Measurements from ENCODE around the gene IL1R1. TPM values are rescaled to one million over a fixed set of nuclear protein-coding genes. Genes with fewer than 3 reads are reported as not detected.

Gene IL1R1
- total and polyA plus RNA-seq, 10 of the 15 experiments (the other 5 are each of a cell fraction or from before 2014, with no cell fraction given): 0.17 to 13.2 (median 0.53) TPM

- CTCF ChIA-PET: interaction anchor here (0.5 to 4.4 kb wide), 6 partner anchors 9 to 130 kb away, joined by 3 to 31 read pairs (median 6); no protein-coding TSS in a partner anchor
- Histone ChIP-seq H3K4me2 (ENCODE audit: control insufficient read depth, insufficient read depth) (no peak overlapping the region), H3K4me1 (ENCODE audit: control insufficient read depth, insufficient read depth, low read length) (peaks cover 14% of the 10 kb centered on the region), H3K27me3 (replicated peaks in 1 of 2; ENCODE audit: control insufficient read depth in 2 of 2, insufficient read depth in 2 of 2, low read length in 1 of 2) (no peaks in the 10 kb centered on the region), H4K20me1 (ENCODE audit: control insufficient read depth, insufficient read depth) (no peaks in the 10 kb centered on the region), H3K27ac (ENCODE audit: control insufficient read depth, insufficient read depth) (no peak overlapping the region), H2AFZ (ENCODE audit: control insufficient read depth, low read depth, low read length) (no peak overlapping the region), H3K36me3 (ENCODE audit: control insufficient read depth in 2 of 2, insufficient read depth in 2 of 2, low read length in 1 of 2) (no peaks in the 10 kb centered on the region), H3K79me2 (ENCODE audit: control insufficient read depth, insufficient read depth, low read length) (no peaks in the 10 kb centered on the region), H3K9me3 (replicated peaks; ENCODE audit: control insufficient read depth, insufficient read depth, low read length) (no peaks in the 10 kb centered on the region; the same call in 2 of the 3 replicates), H3K9ac (ENCODE audit: control insufficient read depth, insufficient read depth, low read length) (no peak overlapping the region), H3K4me3 (no peak overlapping the region)
- RAD21 ChIA-PET (ENCODE audit: unreplicated experiment): interaction anchor here (0.9 to 9.0 kb wide), 6 partner anchors 15 to 130 kb away, joined by 3 to 115 read pairs (median 4); no protein-coding TSS in a partner anchor
- FAIRE-seq (no peak), DNase-seq (ENCODE audit: low read depth, low spot score) (no peak), ATAC-seq (peak; percentile 55)
- SMC1A ChIA-PET (ENCODE audit: uncharacterized antibody, unreplicated experiment): interaction anchor here (0.6 to 2.8 kb wide), 13 partner anchors 10 to 129 kb away, joined by 3 to 11 read pairs (median 4); no protein-coding TSS in a partner anchor
- no peak for TF ChIP-seq NRF1 (conservative IDR thresholded peaks at IDR 0.05; ENCODE audit: low read depth, low read length)
- 0 out of 2 replicates have a peak, but pooled peaks have one; percentile 25 for TF ChIP-seq GATAD2B (conservative IDR thresholded peaks at IDR 0.05; ENCODE audit: low read depth)
- TF ChIP-seq HDGF (IDR thresholded peaks at IDR 0.05): 0 out of 2 replicates have a peak, but pooled peaks have one; percentile 31
- no peak for TF ChIP-seq TBL1XR1 (IDR thresholded peaks at IDR 0.05; ENCODE audit: low read depth, low read length)
- TF ChIP-seq MLLT1 (IDR thresholded peaks at IDR 0.05): peak; percentile 80
- TF ChIP-seq DPF2 (IDR thresholded peaks at IDR 0.05): 0 out of 2 replicates have a peak, but pooled peaks have one; percentile 40
- TF ChIP-seq MTA2 (IDR thresholded peaks at IDR 0.05; ENCODE audit: low read depth): 0 out of 2 replicates have a peak, but pooled peaks have one; percentile 9
- TF ChIP-seq, protein P1, sequence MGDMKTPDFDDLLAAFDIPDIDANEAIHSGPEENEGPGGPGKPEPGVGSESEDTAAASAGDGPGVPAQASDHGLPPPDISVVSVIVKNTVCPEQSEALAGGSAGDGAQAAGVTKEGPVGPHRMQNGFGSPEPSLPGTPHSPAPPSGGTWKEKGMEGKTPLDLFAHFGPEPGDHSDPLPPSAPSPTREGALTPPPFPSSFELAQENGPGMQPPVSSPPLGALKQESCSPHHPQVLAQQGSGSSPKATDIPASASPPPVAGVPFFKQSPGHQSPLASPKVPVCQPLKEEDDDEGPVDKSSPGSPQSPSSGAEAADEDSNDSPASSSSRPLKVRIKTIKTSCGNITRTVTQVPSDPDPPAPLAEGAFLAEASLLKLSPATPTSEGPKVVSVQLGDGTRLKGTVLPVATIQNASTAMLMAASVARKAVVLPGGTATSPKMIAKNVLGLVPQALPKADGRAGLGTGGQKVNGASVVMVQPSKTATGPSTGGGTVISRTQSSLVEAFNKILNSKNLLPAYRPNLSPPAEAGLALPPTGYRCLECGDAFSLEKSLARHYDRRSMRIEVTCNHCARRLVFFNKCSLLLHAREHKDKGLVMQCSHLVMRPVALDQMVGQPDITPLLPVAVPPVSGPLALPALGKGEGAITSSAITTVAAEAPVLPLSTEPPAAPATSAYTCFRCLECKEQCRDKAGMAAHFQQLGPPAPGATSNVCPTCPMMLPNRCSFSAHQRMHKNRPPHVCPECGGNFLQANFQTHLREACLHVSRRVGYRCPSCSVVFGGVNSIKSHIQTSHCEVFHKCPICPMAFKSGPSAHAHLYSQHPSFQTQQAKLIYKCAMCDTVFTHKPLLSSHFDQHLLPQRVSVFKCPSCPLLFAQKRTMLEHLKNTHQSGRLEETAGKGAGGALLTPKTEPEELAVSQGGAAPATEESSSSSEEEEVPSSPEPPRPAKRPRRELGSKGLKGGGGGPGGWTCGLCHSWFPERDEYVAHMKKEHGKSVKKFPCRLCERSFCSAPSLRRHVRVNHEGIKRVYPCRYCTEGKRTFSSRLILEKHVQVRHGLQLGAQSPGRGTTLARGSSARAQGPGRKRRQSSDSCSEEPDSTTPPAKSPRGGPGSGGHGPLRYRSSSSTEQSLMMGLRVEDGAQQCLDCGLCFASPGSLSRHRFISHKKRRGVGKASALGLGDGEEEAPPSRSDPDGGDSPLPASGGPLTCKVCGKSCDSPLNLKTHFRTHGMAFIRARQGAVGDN (IDR thresholded peaks at IDR 0.05): peak; percentile 31; the same call in 1 of the 2 replicates
- TF ChIP-seq SMARCA5 (IDR thresholded peaks at IDR 0.05): no peak
- POLR2A ChIA-PET: interaction anchor here (1.0 to 1.9 kb wide), 2 partner anchors 9 to 54 kb away, joined by 3 to 4 read pairs; no protein-coding TSS in a partner anchor
- in situ Hi-C loops (cut with MboI) (no loop called here), intact Hi-C loops (cut with micrococcal nuclease; ENCODE audit: unreplicated experiment) (loop anchor here (10.0 kb wide), 1 partner anchor 254 kb away; no protein-coding TSS in a partner anchor)
- BruUV-seq (replicated peaks): no TSS peak
- 29% methylated on average over 13 of the region's 13 CpGs for WGBS (ENCODE audit: insufficient coverage, insufficient replicate concordance, low lambda C conversion rate, missing lambda C conversion rate)
Measured at GRCh38 chr2:102110596-102111334, 31.8 kb upstream of the IL1R1 start.
